DOHH2 (cell line): ENCODE data around the gene YTHDF1.

Experiments used
- H3F3A ChIP-seq: fragments of 200-600 bp; sonication (generic), shearing (Covaris generic); 2 replicates; pipeline ENCODE4 v1.6.0; 2016; ENCODE audit warnings: antibody characterized with exemption, mild to moderate bottlenecking; ENCODE audit not compliant: control insufficient read depth, insufficient read depth
- H3K27ac ChIP-seq: fragments of 200-600 bp; sonication (generic); 2 replicates; pipeline ENCODE4 v1.5.1; 2014; ENCODE audit warnings: low read depth, mild to moderate bottlenecking, low read length, moderate library complexity
- H3K27me3 ChIP-seq: fragments of 200-600 bp; sonication (generic); 2 replicates; pipeline ENCODE4 v1.6.1; 2014; ENCODE audit warnings: mild to moderate bottlenecking, low read length, mixed read lengths; ENCODE audit not compliant: control insufficient read depth
- H3K36me3 ChIP-seq: fragments of 200-600 bp; sonication (generic); 2 replicates; pipeline ENCODE4 v1.6.1; 2014; ENCODE audit warnings: mild to moderate bottlenecking, low read length, moderate library complexity, mixed read lengths; ENCODE audit not compliant: control insufficient read depth
- H3K4me1 ChIP-seq: fragments of 200-600 bp; sonication (generic); 2 replicates; pipeline ENCODE4 v1.6.1; 2014; ENCODE audit warnings: mild to moderate bottlenecking, low read length, mixed read lengths; ENCODE audit not compliant: control insufficient read depth
- H3K4me2 ChIP-seq: fragments of 200-600 bp; sonication (generic); 2 replicates; pipeline ENCODE4 v1.6.0; 2014; ENCODE audit warnings: mild to moderate bottlenecking, low read length, moderate library complexity
- H3K4me3 ChIP-seq: fragments of 200-600 bp; sonication (generic); 2 replicates; pipeline ENCODE4 v1.5.1; 2014; ENCODE audit warnings: mild to moderate bottlenecking, low read length, mixed read lengths
- H3K79me2 ChIP-seq: fragments of 200-600 bp; sonication (generic); 2 replicates; pipeline ENCODE4 v1.6.1; 2014; ENCODE audit warnings: mild to moderate bottlenecking, low read length, mixed read lengths; ENCODE audit not compliant: control insufficient read depth
- H3K9me2 ChIP-seq: fragments of 200-600 bp; sonication (generic); replicated peaks from 2 replicates; pipeline ENCODE4 v1.6.1; 2014; ENCODE audit warnings: mild to moderate bottlenecking, low read length, mixed read lengths; ENCODE audit not compliant: control insufficient read depth
- H3K9me3 ChIP-seq: fragments of 200-600 bp; sonication (generic); 2 replicates; pipeline ENCODE4 v1.6.1; 2014; ENCODE audit warnings: antibody characterized with exemption, low read length, mixed read lengths; ENCODE audit not compliant: control insufficient read depth, insufficient read depth
- H4K20me1 ChIP-seq: fragments of 200-600 bp; sonication (generic); 2 replicates; pipeline ENCODE4 v1.6.0; 2014; ENCODE audit warnings: low read depth, mild to moderate bottlenecking, antibody characterized with exemption, low read length, moderate library complexity; ENCODE audit not compliant: control insufficient read depth, insufficient read depth
- EZH2phosphoT487 ChIP-seq: fragments of 200-600 bp; sonication (generic); IDR thresholded peaks from 2 replicates; pipeline ENCODE4 v1.6.1; 2017; ENCODE audit warnings: borderline replicate concordance, mild to moderate bottlenecking, antibody characterized with exemption, low read length, moderate library complexity, mixed read lengths
- TF ChIP-seq, protein P1 (sequence below): fragments of 200-600 bp; sonication (generic); IDR thresholded peaks from one replicate; pipeline ENCODE4 v1.5.1; 2014; ENCODE audit warnings: antibody characterized with exemption, mild to moderate bottlenecking, low read depth, low read length; ENCODE audit not compliant: poor library complexity, severe bottlenecking

Gene YTHDF1

DNA sequence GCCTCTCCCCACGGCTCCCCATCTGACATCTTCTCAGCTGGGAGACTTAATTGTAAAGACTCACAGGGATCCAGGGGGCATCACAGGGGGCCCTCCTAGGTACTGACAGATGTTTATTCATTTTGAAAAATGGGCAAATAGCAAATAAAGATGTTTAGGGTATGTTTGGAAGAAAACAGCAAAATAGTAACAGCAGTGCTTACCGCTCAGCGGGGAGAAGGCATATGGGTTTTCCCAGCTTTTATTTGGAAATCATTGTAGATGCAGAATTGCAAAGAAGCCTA lies 17.1 kb upstream of the YTHDF1 start:
- H3K4me1 ChIP-seq, result peaks cover 15% of the 10 kb centered on the region
- no peak overlapping the region for H3K27ac ChIP-seq
- H3K27me3 ChIP-seq, result peaks cover 29% of the 10 kb centered on the region
- H3F3A ChIP-seq, result 0 out of 2 replicates have a peak, but pooled peaks cover 3% of the 10 kb centered on the region
- no peak overlapping the region for H3K4me3 ChIP-seq
- H3K79me2 ChIP-seq, result no peaks in the 10 kb centered on the region
- H3K9me3 ChIP-seq, result no peaks in the 10 kb centered on the region
- H4K20me1 ChIP-seq, result no peaks in the 10 kb centered on the region
- TF ChIP-seq, protein P1, sequence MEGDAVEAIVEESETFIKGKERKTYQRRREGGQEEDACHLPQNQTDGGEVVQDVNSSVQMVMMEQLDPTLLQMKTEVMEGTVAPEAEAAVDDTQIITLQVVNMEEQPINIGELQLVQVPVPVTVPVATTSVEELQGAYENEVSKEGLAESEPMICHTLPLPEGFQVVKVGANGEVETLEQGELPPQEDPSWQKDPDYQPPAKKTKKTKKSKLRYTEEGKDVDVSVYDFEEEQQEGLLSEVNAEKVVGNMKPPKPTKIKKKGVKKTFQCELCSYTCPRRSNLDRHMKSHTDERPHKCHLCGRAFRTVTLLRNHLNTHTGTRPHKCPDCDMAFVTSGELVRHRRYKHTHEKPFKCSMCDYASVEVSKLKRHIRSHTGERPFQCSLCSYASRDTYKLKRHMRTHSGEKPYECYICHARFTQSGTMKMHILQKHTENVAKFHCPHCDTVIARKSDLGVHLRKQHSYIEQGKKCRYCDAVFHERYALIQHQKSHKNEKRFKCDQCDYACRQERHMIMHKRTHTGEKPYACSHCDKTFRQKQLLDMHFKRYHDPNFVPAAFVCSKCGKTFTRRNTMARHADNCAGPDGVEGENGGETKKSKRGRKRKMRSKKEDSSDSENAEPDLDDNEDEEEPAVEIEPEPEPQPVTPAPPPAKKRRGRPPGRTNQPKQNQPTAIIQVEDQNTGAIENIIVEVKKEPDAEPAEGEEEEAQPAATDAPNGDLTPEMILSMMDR, result no peak
- TF ChIP-seq EZH2phosphoT487, result no peak
- no peak overlapping the region for H3K4me2 ChIP-seq
- H3K9me2 ChIP-seq, result no peaks in the 10 kb centered on the region
- no peaks in the 10 kb centered on the region for H3K36me3 ChIP-seq

DNA sequence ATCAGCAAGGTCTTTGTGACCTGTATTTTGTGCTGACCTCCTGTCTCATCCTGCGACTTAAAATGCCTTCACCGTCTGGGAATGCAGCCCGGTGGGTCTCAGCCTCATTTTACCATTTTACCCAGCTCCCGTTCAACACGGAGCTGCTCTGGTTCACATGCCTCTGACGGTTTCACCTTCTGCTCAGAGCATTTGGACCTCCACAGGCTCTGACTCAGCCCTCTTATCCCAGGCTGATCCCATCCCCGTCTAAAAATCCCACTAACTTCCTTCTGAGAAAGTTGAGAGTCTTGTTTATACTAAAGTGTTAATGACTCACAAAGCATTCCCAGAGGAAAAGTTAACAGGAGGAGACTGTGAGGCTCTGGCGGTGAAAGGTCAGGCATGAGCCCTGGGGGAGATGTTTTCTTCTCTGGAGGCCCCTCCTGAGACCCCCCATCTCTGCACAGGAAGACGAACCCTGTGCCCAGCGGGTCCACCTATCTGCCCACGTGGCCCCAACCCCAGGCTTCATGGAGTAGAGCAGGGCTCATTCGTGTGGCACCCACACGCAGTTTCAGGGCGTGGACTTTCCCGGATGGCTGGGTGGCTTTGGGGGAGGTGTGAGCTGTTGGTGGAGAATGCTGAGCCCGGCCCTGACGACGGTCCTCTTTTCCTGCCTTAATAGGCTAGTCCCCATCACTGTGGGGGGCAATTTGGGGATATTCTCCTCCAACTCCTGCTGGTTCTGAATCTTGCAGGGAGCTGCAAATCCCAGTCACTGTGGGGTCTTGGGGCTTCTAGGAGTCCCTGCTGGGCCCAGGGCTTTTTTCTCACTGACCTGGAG lies 16.5 kb upstream of the YTHDF1 start:
- H3K79me2 ChIP-seq, result no peaks in the 10 kb centered on the region
- 0 out of 2 replicates have a peak, but pooled peaks cover 3% of the 10 kb centered on the region for H3F3A ChIP-seq
- no peak for TF ChIP-seq EZH2phosphoT487
- TF ChIP-seq, protein P1, result no peak
- no peak overlapping the region for H3K4me2 ChIP-seq
- no peaks in the 10 kb centered on the region for H3K9me3 ChIP-seq
- no peak overlapping the region for H3K27ac ChIP-seq
- peaks cover 29% of the 10 kb centered on the region for H3K27me3 ChIP-seq
- peaks cover 15% of the 10 kb centered on the region for H3K4me1 ChIP-seq
- H3K36me3 ChIP-seq, result no peaks in the 10 kb centered on the region
- H3K4me3 ChIP-seq, result no peak overlapping the region
- H4K20me1 ChIP-seq, result no peaks in the 10 kb centered on the region
- no peaks in the 10 kb centered on the region for H3K9me2 ChIP-seq

DNA sequence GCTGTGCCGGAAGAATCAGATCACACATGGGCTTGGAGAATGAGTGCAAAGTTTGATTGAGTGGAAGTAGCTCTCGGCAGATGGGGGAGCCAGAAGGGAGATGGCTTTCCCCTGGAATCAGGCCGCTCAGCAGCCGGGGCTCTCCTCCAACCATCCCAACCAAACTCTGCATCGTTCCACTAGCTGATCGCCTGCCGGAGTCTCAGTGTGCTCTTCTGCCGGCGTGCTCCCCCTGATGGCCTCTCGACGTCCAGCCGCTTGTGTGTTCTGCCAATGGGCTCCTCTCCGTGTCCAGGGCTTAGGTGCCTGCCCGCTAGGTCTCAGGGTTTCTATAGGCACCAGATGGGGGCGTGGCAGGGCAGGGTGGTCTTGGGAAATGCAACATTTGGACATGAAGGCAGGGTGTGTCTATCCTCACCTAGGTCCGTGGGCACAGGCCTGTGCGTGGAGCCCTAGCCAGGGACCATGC lies 14.9 kb upstream of the YTHDF1 start:
- H3K36me3 ChIP-seq, result no peaks in the 10 kb centered on the region
- H3F3A ChIP-seq, result 0 out of 2 replicates have a peak, but pooled peaks cover 3% of the 10 kb centered on the region
- peaks cover 29% of the 10 kb centered on the region for H3K27me3 ChIP-seq
- no peaks in the 10 kb centered on the region for H3K9me3 ChIP-seq
- no peaks in the 10 kb centered on the region for H3K9me2 ChIP-seq
- no peaks in the 10 kb centered on the region for H3K79me2 ChIP-seq
- no peak overlapping the region for H3K4me3 ChIP-seq
- no peak overlapping the region for H3K4me2 ChIP-seq
- no peak overlapping the region for H3K27ac ChIP-seq
- TF ChIP-seq EZH2phosphoT487, result no peak
- TF ChIP-seq, protein P1, result no peak
- H4K20me1 ChIP-seq, result no peaks in the 10 kb centered on the region
- H3K4me1 ChIP-seq, result peaks cover 15% of the 10 kb centered on the region
